GM18505 (cell line): Measurements from ENCODE around the gene GATA2.

Experiments used
- ATAC-seq: cut with Tn5 transposase; IDR thresholded peaks from one replicate; pipeline ENCODE4 v1.9.1; 2021; ENCODE audit not compliant: unreplicated experiment
- POLR2A ChIP-seq: IDR thresholded peaks from 4 replicates; pipeline ENCODE4 v1.6.1; 2011; ENCODE audit warnings: borderline replicate concordance; ENCODE audit not compliant: insufficient read depth, insufficient read length; ENCODE audit errors: extremely low read depth

The GATA2 gene

DNA sequence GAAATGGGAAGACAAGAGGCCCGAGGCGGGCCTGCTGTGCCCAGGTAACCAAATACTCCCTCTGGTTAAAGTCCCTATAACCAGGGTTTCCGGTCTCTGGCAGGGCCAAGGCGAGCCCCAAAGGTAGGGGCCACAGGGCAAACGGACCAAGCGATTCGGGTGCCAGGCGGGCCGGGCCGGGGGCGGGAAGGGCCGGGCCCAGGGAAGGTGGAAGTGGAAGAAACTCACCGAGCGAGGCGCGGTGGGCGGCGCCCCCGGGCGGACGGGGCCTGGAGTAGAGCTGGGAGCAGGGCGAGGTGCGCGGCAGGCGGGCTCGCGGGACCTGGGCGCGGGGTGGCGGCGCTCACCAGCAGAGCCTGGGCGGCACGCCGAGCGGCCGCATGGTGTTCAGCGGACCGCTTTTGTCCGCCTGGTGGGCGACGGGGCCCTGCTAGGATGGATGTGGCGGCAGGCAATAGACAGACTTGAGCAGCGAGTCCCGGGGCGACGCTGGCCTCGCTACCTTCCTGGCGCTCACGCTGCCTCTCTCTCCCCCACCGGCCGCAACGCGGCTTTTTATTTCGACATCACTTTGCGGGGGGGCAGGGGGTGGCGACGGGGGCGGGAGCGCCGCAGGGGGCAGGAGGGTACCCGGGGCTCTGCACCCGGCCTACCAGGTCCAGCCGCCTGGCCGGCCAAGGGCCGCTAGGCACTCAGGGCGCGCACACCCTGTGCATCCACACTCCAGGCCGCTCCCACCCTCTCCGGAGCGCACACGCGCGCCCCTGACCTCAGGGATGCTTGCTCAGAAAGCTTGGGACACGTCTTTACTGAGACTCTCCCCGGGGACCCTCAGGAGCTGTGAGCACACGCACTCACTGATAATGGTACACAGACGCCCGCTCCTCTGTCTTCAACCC, at the start of gene GATA2:
TSS of gene GATA2 (minus strand) at position 531 of the 899 bp plus-strand sequence. CDS start 6,170 bp downstream, outside the sequence.
- TF ChIP-seq POLR2A: no peak
- ATAC-seq: no peak

DNA sequence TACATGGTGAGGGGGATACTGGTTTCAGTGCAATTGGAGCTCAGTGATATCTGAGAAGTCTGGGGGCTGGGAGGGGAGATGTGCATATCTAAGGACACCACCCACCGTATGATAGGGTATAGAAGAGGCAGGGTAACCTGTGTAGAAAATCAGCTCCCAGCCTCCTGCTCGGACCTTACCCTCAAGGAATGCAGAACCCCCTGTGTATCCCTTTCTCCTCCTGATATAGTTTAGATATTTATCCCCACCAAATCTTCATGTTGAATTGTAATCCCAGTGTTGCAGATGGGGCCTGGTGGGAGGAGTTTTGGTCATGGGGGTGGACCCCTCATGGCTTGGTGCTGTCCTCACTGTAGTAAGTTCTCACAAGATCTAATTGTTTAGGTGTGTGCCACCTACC, 48.2 kb upstream of the GATA2 start:
- no peak for TF ChIP-seq POLR2A
- no peak for ATAC-seq

- no peak for TF ChIP-seq POLR2A
- no peak for ATAC-seq
These were observed 46.4 kb upstream of the GATA2 start for GRCh38 chr3:128539376-128539775.

- TF ChIP-seq POLR2A: no peak
- no peak for ATAC-seq
These were observed 44.2 kb upstream of the GATA2 start for GRCh38 chr3:128537091-128537703.

- TF ChIP-seq POLR2A: no peak
- ATAC-seq: no peak
These were observed 39.3 kb upstream of the GATA2 start for GRCh38 chr3:128532012-128532983.

DNA sequence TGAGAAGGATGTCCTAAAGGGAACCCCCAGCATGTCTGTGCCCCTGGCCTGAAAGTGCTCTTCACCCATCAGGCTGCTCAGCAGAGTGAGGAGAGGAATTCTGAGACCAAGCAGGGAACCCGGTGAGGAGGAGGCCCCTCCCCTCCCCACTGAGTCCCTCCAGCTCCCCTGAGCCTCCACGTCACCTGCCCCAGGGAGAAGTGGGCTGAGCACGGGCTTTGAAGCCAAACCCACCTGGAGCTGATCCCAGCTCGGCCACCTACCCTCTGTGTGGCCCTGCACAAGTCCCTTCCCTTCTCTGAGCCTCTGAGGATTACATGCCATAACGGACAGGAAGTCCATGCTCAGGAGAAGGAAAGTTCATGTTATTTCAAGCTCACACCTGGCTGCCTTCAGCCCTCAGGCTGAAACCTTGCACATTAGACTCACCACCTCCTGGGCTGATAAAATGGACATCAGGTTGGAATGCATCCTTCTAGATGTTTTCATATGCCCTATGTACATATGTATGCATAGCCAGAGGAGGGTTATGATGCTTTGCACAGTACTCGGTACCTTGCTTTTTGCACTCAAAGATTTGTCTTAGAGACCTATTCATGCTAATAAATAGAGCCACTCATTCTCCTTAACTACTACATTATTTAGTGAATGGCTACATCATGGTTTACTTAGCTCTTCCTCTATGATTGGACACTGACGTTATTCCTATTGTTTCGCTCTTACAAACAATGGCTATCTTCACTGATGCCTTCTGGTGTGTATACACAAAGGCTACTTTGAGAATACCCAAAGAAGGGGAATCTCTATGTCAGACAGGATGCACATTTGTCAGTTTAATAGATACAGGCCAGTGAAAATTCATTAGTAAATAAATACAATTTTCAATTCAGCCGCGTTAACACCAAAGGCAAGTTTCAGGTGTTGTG, 31.6 kb upstream of the GATA2 start:
- no peak for ATAC-seq
- TF ChIP-seq POLR2A: no peak

GRCh38 chr3:128523591-128523990, 30.6 kb upstream of the GATA2 start:
- TF ChIP-seq POLR2A: no peak
- no peak for ATAC-seq

GRCh38 chr3:128521715-128522114, 28.7 kb upstream of the GATA2 start:
- no peak for TF ChIP-seq POLR2A
- ATAC-seq: no peak

DNA sequence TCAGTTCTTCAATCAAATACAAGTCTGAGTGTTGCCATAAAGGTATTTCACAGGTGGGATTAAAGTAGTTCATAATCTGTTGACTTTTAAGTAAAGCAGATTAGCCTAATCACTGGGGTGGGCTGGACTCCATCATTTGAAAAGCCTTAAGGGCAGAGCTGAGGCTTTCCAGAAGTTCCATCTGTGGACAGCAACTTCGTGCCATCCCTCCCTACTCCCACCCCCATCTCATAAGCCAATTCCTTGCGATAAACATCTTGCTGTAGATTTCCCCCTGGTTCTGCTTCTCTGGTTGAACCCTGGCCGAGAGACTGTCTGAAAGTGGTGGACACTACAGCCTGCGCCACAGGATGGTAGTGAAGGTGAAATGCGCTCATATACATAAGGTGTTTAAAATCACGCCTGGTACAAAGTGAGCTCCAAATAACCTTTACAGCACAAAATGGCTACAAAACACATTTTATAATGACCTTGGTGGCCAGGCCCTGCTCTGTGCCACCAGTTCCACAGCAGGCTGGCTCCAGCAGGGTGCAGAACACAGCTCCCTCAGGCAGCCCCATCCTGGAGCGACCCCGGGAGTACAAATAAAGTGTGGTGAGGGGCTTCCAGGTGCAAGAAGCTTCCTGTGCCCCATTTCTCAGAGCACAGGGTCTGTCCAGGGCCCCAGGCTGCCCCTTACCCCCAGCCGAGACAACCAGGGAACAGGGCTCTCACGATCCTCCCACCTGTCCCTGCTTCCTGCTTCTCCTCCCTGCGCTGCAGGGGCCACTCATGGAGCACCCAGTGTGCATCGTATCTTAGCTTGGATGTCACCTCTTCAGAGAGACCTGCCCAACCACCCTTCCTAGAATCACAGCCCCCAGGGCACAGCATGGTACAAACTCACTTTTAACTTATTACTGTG, 25.8 kb upstream of the GATA2 start:
- no peak for TF ChIP-seq POLR2A
- ATAC-seq: no peak

GRCh38 chr3:128517648-128518047, 24.6 kb upstream of the GATA2 start:
- no peak for ATAC-seq
- TF ChIP-seq POLR2A: no peak

DNA sequence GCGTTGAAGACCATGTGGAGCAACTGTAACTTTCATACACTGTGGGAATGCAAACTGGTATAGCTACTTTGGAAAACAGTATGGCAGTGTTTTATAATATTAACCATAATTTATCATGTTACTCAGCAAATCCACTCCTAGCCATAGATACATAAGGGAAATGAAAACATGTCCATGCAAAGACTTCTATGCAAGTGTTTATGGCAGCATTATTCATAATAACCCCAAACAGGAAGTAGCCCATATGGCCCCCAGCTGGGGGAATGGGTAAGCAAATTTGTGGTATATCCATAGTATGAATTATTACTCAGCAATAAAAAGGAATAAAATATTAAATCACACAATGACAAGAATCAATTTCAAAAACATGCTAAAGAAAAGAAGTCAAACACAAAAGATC, 23.0 kb upstream of the GATA2 start:
- ATAC-seq: no peak
- no peak for TF ChIP-seq POLR2A
